ENCODE data around the gene LRMDA. TPM values are rescaled to one million over a fixed set of nuclear protein-coding genes. Genes with fewer than 3 reads are reported as not detected.

The LRMDA gene
- total and polyA plus RNA-seq, 7 donors, result 1.0 to 5.7 (median 2.5) TPM

DNA sequence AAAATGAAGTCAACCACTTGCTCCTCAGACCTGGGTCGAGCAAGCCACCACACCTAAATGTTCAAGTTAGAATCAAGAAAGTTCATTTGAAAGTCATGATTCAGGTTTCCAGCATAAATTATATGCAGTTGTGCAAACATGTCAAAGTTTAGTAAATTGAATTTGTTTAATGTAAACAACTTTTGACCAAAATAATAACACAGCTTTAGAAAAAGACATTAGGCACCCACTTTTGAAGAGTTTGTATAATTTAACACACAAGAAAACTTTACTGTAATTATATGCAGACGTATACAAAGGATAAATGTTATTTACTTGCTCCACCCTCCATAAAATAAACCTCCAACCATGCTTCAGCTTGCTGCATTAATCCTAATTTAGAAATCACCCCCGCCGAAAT, 680.0 kb downstream of the LRMDA start:
- Histone ChIP-seq H3K4me3 (no peak overlapping the region), H3K9me3 (no peaks in the 10 kb centered on the region)
- 64 to 79% (median 67%) methylated on average over 4 of the region's 4 CpGs for WGBS, 3 donors

DNA sequence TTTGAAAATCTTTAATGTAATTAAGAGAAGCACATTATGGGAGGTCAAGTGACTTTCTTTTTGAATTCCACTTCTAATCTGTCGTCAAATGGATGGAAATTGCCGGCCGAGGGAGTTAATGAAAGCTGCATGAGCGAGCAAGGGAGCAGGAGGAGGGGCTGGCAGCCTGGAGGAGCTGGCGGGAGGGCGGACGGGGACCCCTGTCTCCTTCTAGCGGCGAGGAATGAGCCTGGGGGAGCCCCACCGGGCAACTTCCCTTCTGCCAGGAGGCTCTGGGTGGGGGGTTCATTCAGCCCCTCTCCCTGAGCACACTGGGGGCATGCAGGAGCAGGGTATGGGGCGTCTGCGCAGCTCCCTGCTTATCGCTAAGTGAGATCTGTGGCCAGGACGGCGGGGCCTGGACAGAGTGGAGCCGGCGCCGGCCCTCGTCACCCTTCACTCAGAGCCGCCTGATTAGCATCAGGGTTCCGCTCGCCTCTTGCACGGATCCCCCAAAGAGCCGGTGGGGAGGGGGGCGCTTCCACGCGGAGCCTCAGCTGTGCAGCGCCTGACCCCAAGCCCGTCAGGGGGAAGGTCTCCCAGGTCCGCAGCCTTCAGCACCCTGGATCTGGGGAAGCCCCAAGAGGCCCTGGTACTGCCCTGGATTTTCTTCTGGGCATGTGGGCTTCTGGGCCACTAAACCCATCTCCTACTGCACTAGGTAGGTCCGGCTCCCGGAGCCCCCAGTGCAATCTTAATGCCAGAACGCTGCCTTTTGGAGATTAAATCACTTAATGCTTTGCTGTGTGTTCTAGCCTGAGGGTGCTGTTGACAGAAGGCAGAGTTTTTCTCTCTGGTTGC, 680.8 kb downstream of the LRMDA start:
- H3K4me3 ChIP-seq, result no peak overlapping the region

More for the DNA sequence above, 680.0 kb downstream of the LRMDA start:
- TF ChIP-seq, protein P1, sequence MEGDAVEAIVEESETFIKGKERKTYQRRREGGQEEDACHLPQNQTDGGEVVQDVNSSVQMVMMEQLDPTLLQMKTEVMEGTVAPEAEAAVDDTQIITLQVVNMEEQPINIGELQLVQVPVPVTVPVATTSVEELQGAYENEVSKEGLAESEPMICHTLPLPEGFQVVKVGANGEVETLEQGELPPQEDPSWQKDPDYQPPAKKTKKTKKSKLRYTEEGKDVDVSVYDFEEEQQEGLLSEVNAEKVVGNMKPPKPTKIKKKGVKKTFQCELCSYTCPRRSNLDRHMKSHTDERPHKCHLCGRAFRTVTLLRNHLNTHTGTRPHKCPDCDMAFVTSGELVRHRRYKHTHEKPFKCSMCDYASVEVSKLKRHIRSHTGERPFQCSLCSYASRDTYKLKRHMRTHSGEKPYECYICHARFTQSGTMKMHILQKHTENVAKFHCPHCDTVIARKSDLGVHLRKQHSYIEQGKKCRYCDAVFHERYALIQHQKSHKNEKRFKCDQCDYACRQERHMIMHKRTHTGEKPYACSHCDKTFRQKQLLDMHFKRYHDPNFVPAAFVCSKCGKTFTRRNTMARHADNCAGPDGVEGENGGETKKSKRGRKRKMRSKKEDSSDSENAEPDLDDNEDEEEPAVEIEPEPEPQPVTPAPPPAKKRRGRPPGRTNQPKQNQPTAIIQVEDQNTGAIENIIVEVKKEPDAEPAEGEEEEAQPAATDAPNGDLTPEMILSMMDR (IDR thresholded peaks at IDR 0.05), result no peak
- Histone ChIP-seq H3K27me3 (ENCODE audit: insufficient read depth in 3 of 3, low read length in 2 of 3) (peaks cover 0 to 35% (median 9%) of the 10 kb centered on the region in 3 donors), H3K4me1 (peaks cover 18% of the 10 kb centered on the region), H3K27ac (no peak overlapping the region), H3K36me3 (ENCODE audit: insufficient read depth in 1 of 2, low read depth in 1 of 2) (no peaks in the 10 kb centered on the region)
- ATAC-seq, result no peak
- DNase-seq, result no peak
- intact Hi-C loops (cut with DNase I), result loop anchor here in 1 of 2 donors (10.0 kb wide), 1 partner anchor 193 kb away; no protein-coding TSS in a partner anchor

DNA sequence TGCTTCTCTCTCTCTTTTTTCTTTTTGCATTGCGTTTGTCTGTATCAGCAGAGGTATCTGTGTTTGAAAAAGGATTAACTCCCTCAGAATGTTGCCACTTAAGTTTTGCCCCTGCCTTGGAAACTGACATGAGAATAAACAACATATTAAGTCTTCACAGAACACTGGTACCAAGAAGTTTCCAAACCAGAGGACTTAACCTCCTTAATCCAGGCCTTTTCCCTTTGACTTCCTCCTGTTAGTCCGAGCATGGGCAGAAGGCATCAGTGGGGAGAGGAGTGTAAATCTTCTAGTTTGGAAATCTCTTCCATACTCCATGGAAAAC, 681.4 kb downstream of the LRMDA start:
- Histone ChIP-seq H3K9me3 (no peaks in the 10 kb centered on the region), H3K4me3 (no peak overlapping the region), H3K27ac (no peak overlapping the region), H3K4me1 (peaks cover 18% of the 10 kb centered on the region), H3K36me3 (ENCODE audit: insufficient read depth in 1 of 2, low read depth in 1 of 2) (no peaks in the 10 kb centered on the region), H3K27me3 (ENCODE audit: insufficient read depth in 3 of 3, low read length in 2 of 3) (peaks cover 0 to 35% (median 9%) of the 10 kb centered on the region in 3 donors)
- DNase-seq (no peak), ATAC-seq (no peak)
- intact Hi-C loops (cut with DNase I), result loop anchor here in 1 of 2 donors (10.0 kb wide), 1 partner anchor 192 kb away; no protein-coding TSS in a partner anchor
- WGBS, 3 donors, result 72 to 87% (median 78%) methylated on average over 2 of the region's 2 CpGs
- TF ChIP-seq, protein P1 (IDR thresholded peaks at IDR 0.05), result no peak

More for the DNA sequence above, 680.8 kb downstream of the LRMDA start:
- WGBS, 3 donors, result 44 to 50% (median 47%) methylated on average over 31 to 33 of the region's 33 CpGs
- H3K36me3 ChIP-seq (ENCODE audit: insufficient read depth in 1 of 2, low read depth in 1 of 2), result no peaks in the 10 kb centered on the region
- intact Hi-C loops (cut with DNase I), result loop anchor here in 1 of 2 donors (10.0 kb wide), 1 partner anchor 193 kb away; no protein-coding TSS in a partner anchor
- peaks cover 18% of the 10 kb centered on the region for H3K4me1 ChIP-seq
- DNase-seq, result no peak
- no peaks in the 10 kb centered on the region for H3K9me3 ChIP-seq
- no peak for ATAC-seq
- H3K27ac ChIP-seq, result no peak overlapping the region
- H3K27me3 ChIP-seq (ENCODE audit: insufficient read depth in 3 of 3, low read length in 2 of 3), result peaks cover 0 to 35% (median 9%) of the 10 kb centered on the region in 3 donors
- TF ChIP-seq, protein P1 (IDR thresholded peaks at IDR 0.05), result no peak

DNA sequence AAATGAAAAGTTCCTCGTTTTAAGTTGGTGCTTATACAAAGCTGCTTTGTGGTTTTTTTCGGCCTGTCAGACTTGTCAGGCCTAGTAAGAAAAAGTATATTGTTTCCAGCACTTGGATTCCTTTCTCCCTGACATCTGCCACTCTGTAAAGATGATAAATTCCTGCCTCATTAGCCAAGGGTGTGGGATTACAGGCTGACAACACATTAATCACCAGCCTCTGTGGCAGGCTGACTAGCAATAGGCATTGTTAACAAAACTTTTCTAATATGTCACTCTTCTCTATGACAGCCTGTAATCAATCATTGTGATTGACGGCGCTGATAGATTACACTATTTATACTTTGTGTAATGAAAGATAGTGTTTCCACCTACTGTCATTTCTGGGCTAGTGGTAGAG, 682.5 kb downstream of the LRMDA start:
- Histone ChIP-seq H3K9me3 (no peaks in the 10 kb centered on the region), H3K4me1 (peaks cover 18% of the 10 kb centered on the region), H3K36me3 (ENCODE audit: insufficient read depth in 1 of 2, low read depth in 1 of 2) (no peaks in the 10 kb centered on the region), H3K4me3 (no peak overlapping the region), H3K27me3 (ENCODE audit: insufficient read depth in 3 of 3, low read length in 2 of 3) (peaks cover 0 to 35% (median 8%) of the 10 kb centered on the region in 3 donors), H3K27ac (peak overlapping the region; percentile 23)
- intact Hi-C loops (cut with DNase I), result loop anchor here in 1 of 2 donors (10.0 kb wide), 1 partner anchor 191 kb away; no protein-coding TSS in a partner anchor
- ATAC-seq (peak; percentile 66 to 82 (median 79)), DNase-seq (no peak)
- 29 to 36% (median 31%) methylated on average over 4 of the region's 4 CpGs for WGBS, 3 donors
- TF ChIP-seq, protein P1 (IDR thresholded peaks at IDR 0.05), result no peak
